RPMI7951 (cell line): ENCODE measurements around the gene POP7. TPM values are rescaled to one million over a fixed set of nuclear protein-coding genes. Genes with fewer than 3 reads are reported as not detected.
A peak's percentile ranks its signal among the peaks of the same experiment; 100 is the strongest.
"Not testable (repeated sequence)": the region's sequence is repeated elsewhere in the genome, so short reads cannot be mapped to it uniquely, and the experiment has no call there.

Source experiments
- DNase-seq: peaks from one replicate; pipeline ENCODE4 v3.0.0-alpha.2; 2012; ENCODE audit warnings: low read depth
- total RNA-seq: library from RNA; depleted of rRNA; stranded (reverse); fragments of >200 nt; shearing (Covaris generic); gene quantifications from 2 replicates; pipeline ENCODE4 v1.2.3, GENCODE V29; 2014; rRNA removed

POP7 gene
- total RNA-seq, 1 experiment from 2014 or later: 79.5 TPM

- DNase-seq: no peak
Measured at GRCh38 chr7:100723732-100724275, 17.9 kb downstream of the POP7 start.

- DNase-seq: not testable (repeated sequence)
Measured at GRCh38 chr7:100724364-100724763, 18.4 kb downstream of the POP7 start.

DNA sequence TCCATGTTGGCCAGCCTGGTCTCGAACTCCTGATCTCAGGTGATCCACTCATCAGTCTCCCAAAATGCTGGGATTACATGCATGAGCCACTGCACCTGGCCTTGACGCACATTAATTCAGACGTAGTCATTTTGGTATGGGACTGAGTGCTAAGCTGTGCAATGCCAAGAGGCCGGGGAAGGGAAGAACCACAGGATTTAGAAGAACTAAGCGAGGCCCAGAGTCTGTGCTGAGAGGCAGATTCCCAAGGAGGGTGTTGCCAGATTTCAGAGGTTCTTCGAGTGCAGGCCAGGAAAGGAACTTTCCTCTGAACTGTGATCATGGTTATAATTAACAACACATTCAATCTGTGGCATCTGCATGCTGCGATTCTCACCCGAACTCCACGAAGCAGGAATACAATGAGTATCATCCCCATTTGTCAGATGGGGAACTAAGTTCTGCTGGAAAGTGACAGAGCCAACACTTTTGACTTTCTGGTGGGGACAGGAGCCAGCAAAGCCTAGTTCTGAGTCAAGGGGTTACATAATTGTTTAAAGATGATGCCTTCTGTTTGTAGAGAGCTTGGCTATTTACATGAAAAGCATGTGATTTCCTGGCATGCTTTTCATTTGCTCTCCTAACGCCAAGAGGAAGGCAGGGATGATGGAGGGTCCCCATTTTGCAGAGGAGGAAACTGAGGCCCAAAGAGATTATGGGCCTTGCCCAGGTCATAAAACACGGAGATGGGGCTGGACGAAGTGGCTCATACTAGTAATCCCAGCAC, 21.3 kb downstream of the POP7 start:
- peak; percentile 35 for DNase-seq

GRCh38 chr7:100728196-100728595, 22.3 kb downstream of the POP7 start:
- DNase-seq: no peak

GRCh38 chr7:100730136-100730800, 24.3 kb downstream of the POP7 start:
- no peak for DNase-seq

DNA sequence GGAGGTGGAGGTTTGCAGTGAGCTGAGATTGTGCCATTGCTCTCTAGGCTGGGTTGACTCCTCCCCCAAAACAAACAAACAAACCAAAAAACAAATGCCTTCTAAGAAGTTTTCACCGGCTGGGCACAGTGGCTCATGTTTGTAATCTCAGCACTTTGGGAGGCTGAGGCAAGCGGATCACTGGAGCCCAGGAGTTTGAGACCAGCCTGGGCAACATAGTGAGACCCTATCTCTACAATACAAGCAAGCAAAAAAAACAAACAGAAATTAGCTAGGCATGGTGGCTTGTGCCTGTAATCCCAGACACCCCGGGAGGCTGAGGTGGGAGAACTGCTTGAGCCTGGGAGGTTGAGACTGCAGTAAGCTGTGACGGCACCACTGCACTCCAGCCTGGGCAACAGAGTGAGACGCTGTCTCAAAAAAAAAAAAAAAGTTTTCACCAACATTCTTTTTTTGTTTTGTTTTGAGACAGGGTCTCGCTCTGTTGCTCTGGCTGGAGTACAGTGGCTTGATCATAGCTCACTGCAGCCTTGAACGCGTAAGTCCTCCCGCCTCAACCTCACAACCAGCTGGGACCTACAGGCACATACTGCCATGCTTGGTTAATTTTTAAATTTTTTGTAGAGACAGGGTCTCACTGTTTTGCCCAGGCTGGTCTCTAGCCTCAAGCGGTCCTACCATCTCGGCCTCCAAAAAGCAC, 26.2 kb downstream of the POP7 start:
- no peak for DNase-seq

DNA sequence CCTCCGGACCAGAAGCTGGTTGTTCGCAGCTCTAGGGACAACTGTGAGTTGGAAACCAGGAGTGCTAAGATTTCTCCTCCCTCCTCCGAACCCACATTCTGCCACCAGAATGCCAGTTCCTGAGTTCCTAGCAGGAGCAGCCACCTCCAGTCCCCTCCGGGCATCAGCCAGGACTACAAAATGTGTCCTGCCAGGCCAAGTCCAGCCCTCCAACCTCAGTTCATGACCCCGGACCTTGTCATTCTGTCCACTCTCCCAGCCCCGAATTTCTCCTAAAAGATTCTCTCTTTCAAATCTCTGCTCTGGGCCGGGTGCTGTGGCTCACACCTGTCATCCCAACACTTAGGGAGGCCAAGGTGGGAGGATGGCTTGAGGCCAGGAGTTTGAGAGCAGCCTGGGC, 29.8 kb downstream of the POP7 start:
- DNase-seq: no peak

- DNase-seq: no peak
Measured at GRCh38 chr7:100736671-100737070, 30.8 kb downstream of the POP7 start.

DNA sequence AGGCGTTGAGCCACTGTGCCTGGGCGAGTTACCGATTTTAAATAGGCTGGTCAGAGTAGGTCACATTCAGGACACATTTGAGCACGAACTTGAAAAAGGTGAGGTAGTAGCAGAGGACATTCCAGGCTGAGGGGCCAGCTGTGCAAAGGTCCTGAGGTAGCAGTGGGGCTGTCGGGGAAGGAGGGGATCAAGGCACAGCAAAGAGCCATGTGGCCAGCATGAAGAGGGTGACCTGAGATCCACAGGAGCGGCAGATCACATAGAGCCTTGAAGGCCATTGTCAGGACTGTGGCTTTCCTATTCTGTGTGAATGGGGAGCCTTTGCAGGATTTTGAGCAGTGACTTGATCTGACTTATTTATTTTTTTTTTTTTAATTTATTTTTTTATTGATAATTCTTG, 34.0 kb downstream of the POP7 start:
- DNase-seq: no peak

GRCh38 chr7:100744605-100745004, 38.7 kb downstream of the POP7 start:
- no peak for DNase-seq

- DNase-seq: peak; percentile 87
Measured at GRCh38 chr7:100745184-100745583, 39.3 kb downstream of the POP7 start.

- DNase-seq: no peak
Measured at GRCh38 chr7:100752994-100753393, 47.1 kb downstream of the POP7 start.

GRCh38 chr7:100753750-100754149, 47.8 kb downstream of the POP7 start:
- no peak for DNase-seq

Other genes with a start within 250 kb of the POP7 start
- 0.39 TPM in 1 of 2 replicates, not detected in the other for gene SPACDR, start 241.9 kb upstream of the POP7 start, total RNA-seq
- 12.5 and 23.6 TPM in 2 replicates for gene TSC22D4, start 226.9 kb upstream of the POP7 start, total RNA-seq
- gene NYAP1, start 222.2 kb upstream of the POP7 start, total RNA-seq: not detected in 2 replicates
- 6.5 and 7.2 TPM in 2 replicates for gene AGFG2, start 166.9 kb upstream of the POP7 start, total RNA-seq
- 2.1 TPM in 1 of 2 replicates, not detected in the other for gene SAP25, start 132.2 kb upstream of the POP7 start, total RNA-seq
- 8.3 and 10.8 TPM in 2 replicates for gene LRCH4, start 120.0 kb upstream of the POP7 start, total RNA-seq
- 0.49 and 0.72 TPM in 2 replicates for gene FBXO24, start 119.8 kb upstream of the POP7 start, total RNA-seq
- 175 and 237 TPM in 2 replicates for gene PCOLCE, start 103.8 kb upstream of the POP7 start, total RNA-seq
- 19.7 and 28.7 TPM in 2 replicates for gene MOSPD3, start 93.6 kb upstream of the POP7 start, total RNA-seq
- 0.12 and 0.98 TPM in 2 replicates for gene TFR2, start 64.6 kb upstream of the POP7 start, total RNA-seq
- not detected in 2 replicates for gene ACTL6B, start 49.7 kb upstream of the POP7 start, total RNA-seq
- gene GNB2, start 32.4 kb upstream of the POP7 start, total RNA-seq: 89.4 and 125 TPM in 2 replicates
- gene GIGYF1, start 11.9 kb upstream of the POP7 start, total RNA-seq: 4.8 and 5.3 TPM in 2 replicates
- not detected in 2 replicates for gene EPO, start 14.3 kb downstream of the POP7 start, total RNA-seq
- not detected in 2 replicates for gene ZAN, start 27.5 kb downstream of the POP7 start, total RNA-seq
- gene EPHB4, start 121.4 kb downstream of the POP7 start, total RNA-seq: 24.6 and 27.0 TPM in 2 replicates
- 9.4 and 9.6 TPM in 2 replicates for gene SLC12A9, start 146.6 kb downstream of the POP7 start, total RNA-seq
- 43.1 and 58.9 TPM in 2 replicates for gene TRIP6, start 161.3 kb downstream of the POP7 start, total RNA-seq
- gene SRRT, start 169.0 kb downstream of the POP7 start, total RNA-seq: 49.6 and 57.3 TPM in 2 replicates
- gene UFSP1, start 183.6 kb downstream of the POP7 start, total RNA-seq: 2.7 and 2.9 TPM in 2 replicates
- gene ACHE, start 189.8 kb downstream of the POP7 start, total RNA-seq: not detected in 2 replicates
- not detected in 2 replicates for gene MUC3A, start 243.4 kb downstream of the POP7 start, total RNA-seq